ENCODE measurements around the gene PTPRN2.

PTPRN2 gene

DNA sequence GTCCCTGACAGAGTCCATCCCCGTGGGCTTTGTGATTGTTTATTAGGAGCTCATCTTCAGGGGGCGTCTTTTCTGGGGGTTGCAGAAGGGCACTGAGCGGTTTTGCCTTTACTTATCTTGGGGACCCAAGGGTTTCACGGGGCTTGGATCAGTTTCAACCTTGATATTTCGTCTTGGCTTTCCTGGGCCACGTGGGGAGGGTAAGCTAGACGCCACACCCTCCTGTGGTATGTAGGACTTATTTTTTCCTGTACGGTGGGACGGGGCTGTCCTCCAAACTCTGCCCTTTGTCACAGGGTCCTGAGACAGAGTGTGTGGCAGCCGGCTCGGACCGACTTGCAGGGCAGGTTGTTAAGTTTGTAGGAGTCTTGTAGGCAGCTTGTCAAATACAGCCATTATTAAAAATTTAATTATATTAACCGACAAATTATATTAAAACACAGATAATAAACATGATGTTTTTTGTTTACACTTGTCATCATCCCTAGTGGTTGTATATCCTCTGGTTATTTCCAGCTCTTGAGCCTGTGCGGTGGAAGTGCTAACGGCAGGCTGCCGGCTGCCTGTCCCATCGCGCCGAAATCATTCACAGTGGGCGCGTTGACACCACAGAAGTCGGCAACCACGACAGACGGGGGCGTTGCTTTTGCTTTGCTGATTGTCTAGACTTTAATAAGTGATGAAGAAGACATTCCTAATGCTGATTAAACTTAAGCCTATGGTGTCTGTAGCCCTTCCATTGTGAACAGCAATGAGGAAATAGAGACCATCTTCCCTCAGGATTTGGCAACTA lies 1057.7 kb downstream of the PTPRN2 start:
- no peak for TF ChIP-seq ZFX (IDR thresholded peaks at IDR 0.05; ENCODE audit: borderline replicate concordance)
- TF ChIP-seq, protein P1, sequence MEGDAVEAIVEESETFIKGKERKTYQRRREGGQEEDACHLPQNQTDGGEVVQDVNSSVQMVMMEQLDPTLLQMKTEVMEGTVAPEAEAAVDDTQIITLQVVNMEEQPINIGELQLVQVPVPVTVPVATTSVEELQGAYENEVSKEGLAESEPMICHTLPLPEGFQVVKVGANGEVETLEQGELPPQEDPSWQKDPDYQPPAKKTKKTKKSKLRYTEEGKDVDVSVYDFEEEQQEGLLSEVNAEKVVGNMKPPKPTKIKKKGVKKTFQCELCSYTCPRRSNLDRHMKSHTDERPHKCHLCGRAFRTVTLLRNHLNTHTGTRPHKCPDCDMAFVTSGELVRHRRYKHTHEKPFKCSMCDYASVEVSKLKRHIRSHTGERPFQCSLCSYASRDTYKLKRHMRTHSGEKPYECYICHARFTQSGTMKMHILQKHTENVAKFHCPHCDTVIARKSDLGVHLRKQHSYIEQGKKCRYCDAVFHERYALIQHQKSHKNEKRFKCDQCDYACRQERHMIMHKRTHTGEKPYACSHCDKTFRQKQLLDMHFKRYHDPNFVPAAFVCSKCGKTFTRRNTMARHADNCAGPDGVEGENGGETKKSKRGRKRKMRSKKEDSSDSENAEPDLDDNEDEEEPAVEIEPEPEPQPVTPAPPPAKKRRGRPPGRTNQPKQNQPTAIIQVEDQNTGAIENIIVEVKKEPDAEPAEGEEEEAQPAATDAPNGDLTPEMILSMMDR (IDR thresholded peaks at IDR 0.05), result no peak
- H3K27ac ChIP-seq, result no peak overlapping the region

DNA sequence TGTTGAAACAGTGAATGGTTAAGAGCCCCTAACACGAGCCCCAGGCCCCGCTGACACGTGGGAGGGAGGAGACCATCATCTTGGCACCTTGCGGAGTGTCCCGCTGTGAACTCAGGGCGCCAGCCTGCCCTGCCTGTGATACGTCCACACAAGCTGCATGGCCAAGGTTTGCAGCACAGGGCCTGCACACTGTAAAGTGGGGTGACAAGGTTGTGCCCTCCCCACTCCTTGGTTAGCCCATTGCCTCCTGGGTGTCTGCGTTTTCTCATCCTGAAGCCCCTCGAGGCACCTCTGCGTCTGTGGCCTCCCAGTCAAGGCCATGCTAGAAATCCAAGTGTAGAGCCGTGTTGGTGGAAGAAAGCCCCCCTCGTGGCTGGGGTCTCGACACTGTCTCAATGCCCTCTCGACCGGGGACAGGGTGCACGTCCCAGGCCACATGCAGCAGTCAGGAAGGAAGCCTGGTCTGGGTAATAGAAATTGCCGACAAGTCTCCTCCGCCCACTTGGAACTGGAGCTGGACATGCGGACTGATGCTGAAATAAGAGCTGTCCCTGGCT lies 1058.8 kb downstream of the PTPRN2 start:
- H3K27ac ChIP-seq, result no peak overlapping the region
- TF ChIP-seq, protein P1 (IDR thresholded peaks at IDR 0.05), result no peak
- no peak for TF ChIP-seq ZFX (IDR thresholded peaks at IDR 0.05; ENCODE audit: borderline replicate concordance)

DNA sequence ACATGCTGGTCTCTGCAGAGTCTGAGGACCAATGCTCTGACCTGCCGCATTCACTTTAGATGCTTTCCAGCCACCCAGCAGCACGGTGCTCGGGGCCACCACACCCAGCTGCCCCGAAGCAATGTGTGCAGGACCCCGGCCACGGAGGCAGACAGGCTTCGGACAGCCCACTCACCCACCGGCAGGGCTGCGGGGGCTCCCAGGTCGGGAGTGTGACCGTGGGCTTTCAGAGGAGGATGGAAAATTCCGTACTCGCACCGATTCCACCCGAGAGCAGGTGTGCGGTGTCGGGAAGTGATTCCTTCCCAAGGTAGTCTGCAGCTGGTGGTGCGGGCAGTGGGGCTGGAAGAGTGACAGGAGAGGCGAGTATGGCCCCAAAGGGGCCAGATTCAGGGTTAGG lies 1059.9 kb downstream of the PTPRN2 start:
- H3K27ac ChIP-seq, result no peak overlapping the region
- TF ChIP-seq, protein P1 (IDR thresholded peaks at IDR 0.05), result no peak
- no peak for TF ChIP-seq ZFX (IDR thresholded peaks at IDR 0.05; ENCODE audit: borderline replicate concordance)

DNA sequence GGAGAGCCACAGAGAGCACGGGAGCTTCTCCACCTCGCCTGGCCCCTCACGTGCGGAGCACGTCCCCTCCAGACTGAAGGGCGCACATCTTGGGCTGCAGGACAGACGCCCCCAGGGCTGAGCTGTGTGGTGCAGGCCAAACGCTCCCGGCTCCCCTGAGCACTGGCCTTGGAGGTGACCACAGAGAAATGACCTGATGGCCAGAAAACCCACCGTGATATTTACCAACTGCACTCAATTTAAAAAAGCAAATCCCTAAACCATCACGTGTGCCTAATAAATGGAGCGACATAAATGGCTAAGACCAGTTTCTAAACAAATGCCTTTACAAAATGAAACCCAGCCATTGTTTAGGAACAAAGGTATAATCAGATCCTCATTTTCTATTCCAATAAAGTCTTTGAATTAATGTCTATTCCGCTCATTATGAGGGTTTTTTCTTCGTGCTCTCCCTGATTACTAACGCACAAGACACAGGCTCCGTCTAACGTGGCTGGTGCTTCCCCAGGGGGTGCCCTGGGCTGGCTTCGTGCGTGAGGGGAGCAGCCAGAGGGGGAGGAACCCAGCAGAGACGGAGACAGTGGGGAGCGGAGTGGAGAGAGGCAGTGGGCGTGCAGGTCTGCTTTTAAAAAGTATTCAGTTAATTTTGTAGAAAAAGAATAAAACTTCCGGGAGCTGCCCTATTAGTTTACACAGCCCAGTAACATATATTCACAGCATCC lies 1060.5 kb downstream of the PTPRN2 start:
- H3K27ac ChIP-seq, result no peak overlapping the region
- TF ChIP-seq, protein P1 (IDR thresholded peaks at IDR 0.05), result no peak
- no peak for TF ChIP-seq ZFX (IDR thresholded peaks at IDR 0.05; ENCODE audit: borderline replicate concordance)

DNA sequence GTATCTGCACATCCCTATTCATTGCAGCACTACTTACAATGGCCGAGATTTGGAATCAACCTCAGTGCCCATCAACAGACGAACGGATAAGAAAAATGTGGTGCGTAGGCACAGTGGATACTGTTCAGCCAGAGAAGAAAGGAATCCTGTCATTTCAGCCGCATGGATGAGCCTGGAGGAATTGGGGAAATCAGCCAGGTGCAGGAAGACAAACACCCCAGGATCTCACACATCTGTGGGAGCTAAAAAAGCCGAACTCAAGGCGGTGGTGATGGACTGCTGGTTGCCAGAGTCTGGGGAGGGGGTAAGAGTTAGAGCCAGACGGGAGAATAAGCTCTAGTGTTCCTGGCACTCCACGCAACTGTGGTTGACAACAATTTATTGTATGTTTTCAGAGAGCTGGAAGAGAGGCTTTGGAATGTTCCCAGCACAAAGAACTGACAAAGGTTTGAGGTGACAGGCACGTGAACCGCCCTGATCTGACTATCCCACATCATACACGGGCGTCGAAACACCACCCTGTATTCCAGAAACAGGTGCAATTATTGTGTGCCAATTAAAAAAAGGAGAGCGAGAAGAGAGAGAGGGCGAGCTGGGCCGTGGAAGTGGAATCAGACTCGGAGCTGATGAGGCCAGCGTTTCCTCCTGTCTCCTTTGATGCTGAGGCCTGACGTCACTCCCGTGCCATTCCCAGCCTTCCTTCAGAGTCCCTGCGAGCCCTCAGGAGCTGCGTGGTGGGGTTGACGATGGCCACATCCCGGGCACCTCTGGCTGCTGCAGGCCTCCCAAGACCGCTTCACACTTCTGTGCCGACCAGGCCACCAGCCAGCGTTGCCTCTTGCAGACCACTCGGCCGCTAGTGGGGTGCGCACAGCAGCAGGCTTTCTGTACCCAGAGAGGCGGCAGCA lies 1061.4 kb downstream of the PTPRN2 start:
- no peak overlapping the region for H3K27ac ChIP-seq
- no peak for TF ChIP-seq ZFX (IDR thresholded peaks at IDR 0.05; ENCODE audit: borderline replicate concordance)
- TF ChIP-seq, protein P1 (IDR thresholded peaks at IDR 0.05), result no peak

DNA sequence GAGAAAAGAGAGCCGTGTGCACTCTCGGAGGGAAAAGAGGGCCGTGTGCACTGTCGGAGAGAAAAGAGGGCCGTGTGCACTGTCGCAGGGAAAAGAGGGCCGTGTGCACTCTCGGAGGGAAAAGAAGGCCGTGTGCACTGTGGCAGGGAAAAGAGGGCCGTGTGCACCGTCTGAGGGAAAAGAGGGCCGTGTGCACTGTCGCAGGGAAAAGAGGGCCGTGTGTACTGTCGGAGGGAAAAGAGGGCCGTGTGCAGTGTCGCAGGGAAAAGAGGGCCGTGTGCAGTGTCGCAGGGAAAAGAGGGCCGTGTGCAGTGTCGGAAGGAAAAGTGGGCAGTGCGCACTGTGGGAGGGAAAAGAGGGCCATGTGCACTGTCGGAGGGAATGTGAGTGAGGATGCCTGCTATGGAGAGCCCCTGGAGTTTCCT lies 1062.1 kb downstream of the PTPRN2 start:
- TF ChIP-seq, protein P1 (IDR thresholded peaks at IDR 0.05), result no peak
- TF ChIP-seq ZFX (IDR thresholded peaks at IDR 0.05; ENCODE audit: borderline replicate concordance), result no peak
- H3K27ac ChIP-seq, result no peak overlapping the region
